ENCODE results near the gene NEMP1. TPM values are rescaled to one million over a fixed set of nuclear protein-coding genes. Genes with fewer than 3 reads are reported as not detected.

Gene NEMP1
- total and polyA plus RNA-seq, 2 of the 13 experiments (the other 11 are each of a cell fraction or from before 2014, with no cell fraction given): 11.4 to 12.9 TPM

- TF ChIP-seq ZNF17 (CRISPR knock-in tag; IDR thresholded peaks at IDR 0.05) (no peak), ZNF121 (CRISPR knock-in tag; IDR thresholded peaks at IDR 0.05) (no peak), IRX3 (CRISPR knock-in tag; IDR thresholded peaks at IDR 0.05; ENCODE audit: borderline replicate concordance, low read depth) (no peak), ZNF784 (CRISPR knock-in tag; IDR thresholded peaks at IDR 0.05; ENCODE audit: borderline replicate concordance) (no peak), MXD1 (CRISPR knock-in tag; IDR thresholded peaks at IDR 0.05) (no peak), HOXD1 (CRISPR knock-in tag; IDR thresholded peaks at IDR 0.05) (no peak), ZBTB40 (IDR thresholded peaks at IDR 0.05) (no peak), ZBTB40 (CRISPR knock-in tag; IDR thresholded peaks at IDR 0.05) (no peak), HDAC6 (IDR thresholded peaks at IDR 0.05; ENCODE audit: low read depth, low read length) (no peak), ARNT2 (CRISPR knock-in tag; IDR thresholded peaks at IDR 0.05; ENCODE audit: low read depth) (no peak), SMAD1 (CRISPR knock-in tag; IDR thresholded peaks at IDR 0.05; ENCODE audit: borderline replicate concordance, low read depth) (no peak), GATAD2A (CRISPR knock-in tag; IDR thresholded peaks at IDR 0.05) (no peak; the same call in none of the 2 replicates)
Measured at GRCh38 chr12:57110104-57111030, 31.8 kb upstream of the NEMP1 start (continued).

All from HepG2 (cell line).